Smooth muscle cell (in vitro differentiated cells): ENCODE data around the gene DIP2B. TPM values are rescaled to one million over a fixed set of nuclear protein-coding genes. Genes with fewer than 3 reads are reported as not detected.
A peak's percentile ranks its signal among the peaks of the same experiment; 100 is the strongest.

Experiments used
- DNase-seq: peaks from one replicate; lab custom pipeline; 2025; ENCODE audit not compliant: unreplicated experiment; lab: John Stamatoyannopoulos, UW
- H2AFZ ChIP-seq: fragments of 200-600 bp; sonication (generic); 2 replicates; pipeline ENCODE4 v1.6.0; 2016; ENCODE audit warnings: antibody characterized with exemption, low read depth, mild to moderate bottlenecking
- H3F3A ChIP-seq: fragments of 200-600 bp; sonication (generic); 2 replicates; pipeline ENCODE4 v1.6.0; 2017; ENCODE audit warnings: antibody characterized with exemption, low read depth
- H3K27ac ChIP-seq: fragments of 200-600 bp; sonication (generic); 2 replicates; pipeline ENCODE4 v1.5.1; 2016; ENCODE audit warnings: low read depth, mild to moderate bottlenecking
- H3K27me3 ChIP-seq: fragments of 200-600 bp; sonication (generic); 2 replicates; pipeline ENCODE4 v1.6.1; 2016; ENCODE audit warnings: low read depth, mild to moderate bottlenecking
- H3K36me3 ChIP-seq: fragments of 200-600 bp; sonication (generic); 2 replicates; pipeline ENCODE4 v1.5.1; 2016; ENCODE audit warnings: low read depth
- H3K4me1 ChIP-seq: fragments of 200-600 bp; sonication (generic); 2 replicates; pipeline ENCODE4 v1.5.1; 2016; ENCODE audit warnings: low read depth
- H3K4me2 ChIP-seq: fragments of 200-600 bp; sonication (generic); 2 replicates; pipeline ENCODE4 v1.6.0; 2016; ENCODE audit warnings: mild to moderate bottlenecking
- H3K4me3 ChIP-seq: fragments of 200-600 bp; sonication (generic); 2 replicates; pipeline ENCODE4 v1.5.1; 2016; ENCODE audit warnings: mild to moderate bottlenecking
- H3K79me2 ChIP-seq: fragments of 200-600 bp; sonication (generic); 2 replicates; pipeline ENCODE4 v1.6.0; 2016; ENCODE audit warnings: low read depth, mild to moderate bottlenecking
- H3K9ac ChIP-seq: fragments of 200-600 bp; sonication (generic); 2 replicates; pipeline ENCODE4 v1.6.0; 2016; ENCODE audit warnings: low read depth
- H3K9me3 ChIP-seq: fragments of 200-600 bp; sonication (generic); replicated peaks from 2 replicates; pipeline ENCODE4 v1.5.1; 2016; ENCODE audit warnings: low read depth
- H4K20me1 ChIP-seq: fragments of 200-600 bp; sonication (generic); 2 replicates; pipeline ENCODE4 v1.6.0; 2016; ENCODE audit warnings: low read depth
- CTCF ChIP-seq: fragments of 200-600 bp; sonication (generic); IDR thresholded peaks from 2 replicates; pipeline ENCODE4 v1.5.1; 2017; ENCODE audit warnings: borderline replicate concordance, mild to moderate bottlenecking, antibody characterized with exemption; ENCODE audit not compliant: insufficient read depth, poor library complexity, severe bottlenecking
- WGBS: methylation state at CpG from one replicate; pipeline ENCODE4 v1.1.7; 2016; ENCODE audit warnings: low lambda C conversion rate; 5-methylcytosine and 5-hydroxymethylcytosine counted together
- polyA plus RNA-seq: library from polyadenylated mRNA; unstranded; fragments of >200 nt; fragmentation: Nextera tagmentation; extraction: Ambion mirVana; gene quantifications from 2 replicates; pipeline ENCODE4 v1.2.1, GENCODE V29; 2016
- total RNA-seq: library from RNA; depleted of rRNA; stranded (reverse); fragments of >200 nt; gene quantifications from 2 replicates; pipeline ENCODE4 v1.2.3, GENCODE V29; 2014

Gene DIP2B
- total and polyA plus RNA-seq, 2 experiments from 2014 or later, result 5.8 to 35.2 TPM

GRCh38 chr12:50661300-50662115, 156.7 kb downstream of the DIP2B start:
- no peaks in the 10 kb centered on the region for H3K27me3 ChIP-seq
- H2AFZ ChIP-seq, result no peak overlapping the region
- H3K4me3 ChIP-seq, result no peak overlapping the region
- peak overlapping the region; percentile 22 for H3K27ac ChIP-seq
- H3K36me3 ChIP-seq, result peaks cover 3% of the 10 kb centered on the region
- DNase-seq, result no peak
- H3K79me2 ChIP-seq, result peaks cover 6% of the 10 kb centered on the region
- H3K4me1 ChIP-seq, result no peaks in the 10 kb centered on the region
- peaks cover 18% of the 10 kb centered on the region for H4K20me1 ChIP-seq
- no peaks in the 10 kb centered on the region for H3K9me3 ChIP-seq
- peaks cover 4% of the 10 kb centered on the region for H3F3A ChIP-seq
- H3K9ac ChIP-seq, result no peak overlapping the region
- no peak overlapping the region for H3K4me2 ChIP-seq
- WGBS, result 73% methylated on average over 7 of the region's 7 CpGs
- no peak for TF ChIP-seq CTCF

GRCh38 chr12:50662116-50662510, 157.3 kb downstream of the DIP2B start:
- Histone ChIP-seq H3K27me3 (no peaks in the 10 kb centered on the region), H3K4me1 (no peaks in the 10 kb centered on the region), H3K4me2 (no peak overlapping the region), H3K4me3 (no peak overlapping the region), H3K79me2 (peaks cover 10% of the 10 kb centered on the region), H3K27ac (peak overlapping the region; percentile 22), H4K20me1 (peaks cover 18% of the 10 kb centered on the region), H2AFZ (no peak overlapping the region), H3K9me3 (no peaks in the 10 kb centered on the region), H3K36me3 (peaks cover 3% of the 10 kb centered on the region), H3F3A (peaks cover 4% of the 10 kb centered on the region), H3K9ac (no peak overlapping the region)
- TF ChIP-seq CTCF, result no peak
- 100% methylated on average over 1 of the region's 1 CpG for WGBS
- DNase-seq, result no peak

- H3K4me1 ChIP-seq, result no peaks in the 10 kb centered on the region
- H3K27ac ChIP-seq, result peak overlapping the region; percentile 84
- no peak for DNase-seq
Measured at GRCh38 chr12:50665170-50665569, 160.4 kb downstream of the DIP2B start.

More at GRCh38 chr12:50665170-50665569, 160.4 kb downstream of the DIP2B start:
- Histone ChIP-seq H3K9me3 (no peaks in the 10 kb centered on the region), H4K20me1 (peaks cover 18% of the 10 kb centered on the region), H3K27me3 (no peaks in the 10 kb centered on the region), H3F3A (peaks cover 4% of the 10 kb centered on the region), H3K9ac (no peak overlapping the region), H3K36me3 (peaks cover 3% of the 10 kb centered on the region), H2AFZ (no peak overlapping the region), H3K4me2 (no peak overlapping the region), H3K79me2 (peaks cover 13% of the 10 kb centered on the region), H3K4me3 (no peak overlapping the region)
- TF ChIP-seq CTCF, result no peak
- WGBS, result 82% methylated on average over 5 of the region's 5 CpGs
